HepG2 (cell line): ENCODE data around the gene SLC26A2. TPM values are rescaled to one million over a fixed set of nuclear protein-coding genes. Genes with fewer than 3 reads are reported as not detected.

Experiments used
- ATAC-seq: fragments of 200-7000 bp; cut with Tn5 transposase; 3 replicates; pipeline ENCODE4 v1.9.1; 2020; ENCODE audit warnings: mild to moderate bottlenecking, moderate library complexity
- BruUV-seq: library from RNA; stranded (reverse); fragments of 400-500 nt; replicated peaks from 2 replicates; lab custom pipeline; 2021; lab: Mats Ljungman, UMichigan
- CTCF ChIA-PET: fragments of 300-600 bp; formaldehyde crosslinking; extraction: SDS; loops from one replicate; lab custom pipeline; 2021; ENCODE audit warnings: low total read pairs, inconsistent platforms, low intra/inter-chr PET ratio; lab: Yijun Ruan, JAX
- POLR2A ChIA-PET: fragments of 350-600 bp; sonication (Branson Sonifier 250); formaldehyde crosslinking; loops from one replicate; lab custom pipeline; 2020; ENCODE audit warnings: antibody characterized with exemption, inconsistent platforms; lab: Yijun Ruan, JAX
- DNase-seq: peaks from one replicate; pipeline ENCODE4 v3.0.0-alpha.2; 2015; ENCODE audit warnings: low spot score
- FAIRE-seq: peaks from 3 replicates; lab custom pipeline; 2011; peaks lifted over from hg19 to GRCh38; lab: Jason Lieb, UNC
- H2AFZ ChIP-seq: one replicate; pipeline ENCODE4 v1.6.1; 2011; ENCODE audit warnings: low read length, inconsistent platforms
- H3K27ac ChIP-seq: fragments of 300-600 bp; 3 replicates; pipeline ENCODE4 v1.8.0; 2011; ENCODE audit warnings: mixed run types, mild to moderate bottlenecking, mixed read lengths, low read length, inconsistent platforms; ENCODE audit not compliant: insufficient read depth; ENCODE audit errors: extremely low read length
- H3K27me3 ChIP-seq, 2 experiments: fragments of 200-600 bp in 1 of 2; 2 replicates in 1 of 2; 3 replicates in 1 of 2; pipeline versions ENCODE4 v1.6.0 to v1.8.0; 2011; ENCODE audit warnings: low read length in 2 of 2, mild to moderate bottlenecking in 2 of 2, moderate library complexity in 2 of 2, inconsistent platforms in 1 of 2; ENCODE audit not compliant: insufficient read depth in 2 of 2, control insufficient read depth in 1 of 2
- H3K36me3 ChIP-seq, 2 experiments: fragments of 200-600 bp in 1 of 2; replicated peaks in 1 of 2; 2 replicates in 1 of 2; 3 replicates in 1 of 2; pipeline versions ENCODE4 v1.5.1 to v1.8.0; 2011; ENCODE audit warnings: low read length in 2 of 2, inconsistent platforms in 1 of 2; ENCODE audit not compliant: insufficient read depth in 2 of 2, control insufficient read depth in 1 of 2
- H3K4me1 ChIP-seq: 2 replicates; pipeline ENCODE4 v1.5.1; 2012; ENCODE audit warnings: low read length, inconsistent platforms; ENCODE audit not compliant: insufficient read depth
- H3K4me2 ChIP-seq: 2 replicates; pipeline ENCODE4 v1.6.0; 2011; ENCODE audit warnings: low read depth, low read length, inconsistent platforms
- H3K4me3 ChIP-seq, 3 experiments: fragments of 200-600 bp in 1 of 3; sonication (generic), shearing (Covaris generic) in 1 of 3; replicated peaks in 1 of 3; 2 replicates each; pipeline ENCODE4 v1.5.1; 2011 to 2016; ENCODE audit warnings: low read length in 3 of 3, inconsistent platforms in 2 of 3, low read depth in 2 of 3, mild to moderate bottlenecking in 2 of 3, control low read depth in 1 of 3, mixed read lengths in 1 of 3; ENCODE audit not compliant: insufficient read depth in 1 of 3
- H3K79me2 ChIP-seq: one replicate; pipeline ENCODE4 v1.6.1; 2011; ENCODE audit warnings: low read length, inconsistent platforms; ENCODE audit not compliant: insufficient read depth
- H3K9ac ChIP-seq: 2 replicates; pipeline ENCODE4 v1.6.0; 2011; ENCODE audit warnings: mild to moderate bottlenecking, low read depth, low read length, inconsistent platforms; ENCODE audit not compliant: insufficient read depth
- H3K9me3 ChIP-seq: 2 replicates; pipeline ENCODE4 v1.5.1; 2012; ENCODE audit warnings: mild to moderate bottlenecking, low read length
- H4K20me1 ChIP-seq: 2 replicates; pipeline ENCODE4 v1.6.0; 2011; ENCODE audit warnings: inconsistent platforms, mild to moderate bottlenecking, low read length, moderate library complexity; ENCODE audit not compliant: insufficient read depth
- ARHGAP35 ChIP-seq: sonication (generic); formaldehyde crosslinking; IDR thresholded peaks from 2 replicates; pipeline ENCODE4 v1.9.0; 2022; ENCODE audit warnings: mild to moderate bottlenecking, inconsistent platforms, moderate library complexity, missing genetic modification reagents, borderline replicate concordance
- FOXK1 ChIP-seq: sonication (generic); formaldehyde crosslinking; IDR thresholded peaks from 2 replicates; pipeline ENCODE4 v1.4.0; 2020; ENCODE audit warnings: low read depth, missing genetic modification reagents, borderline replicate concordance
- MTF1 ChIP-seq: sonication (generic); formaldehyde crosslinking; IDR thresholded peaks from 2 replicates; pipeline ENCODE4 v1.5.0; 2020; ENCODE audit warnings: missing genetic modification reagents
- NR2F2 ChIP-seq: IDR thresholded peaks from 2 replicates; pipeline ENCODE4 v1.6.1; 2012; ENCODE audit warnings: low read depth, inconsistent platforms, borderline replicate concordance
- TEAD2 ChIP-seq: sonication (generic); formaldehyde crosslinking; IDR thresholded peaks from 2 replicates; pipeline ENCODE4 v1.9.0; 2021; ENCODE audit warnings: missing genetic modification reagents
- ZFP41 ChIP-seq: sonication (generic); formaldehyde crosslinking; IDR thresholded peaks from 2 replicates; pipeline ENCODE4 v1.4.0; 2020; ENCODE audit warnings: mild to moderate bottlenecking, missing genetic modification reagents, borderline replicate concordance
- ZNF556 ChIP-seq: sonication (generic); formaldehyde crosslinking; IDR thresholded peaks from 2 replicates; pipeline ENCODE4 v1.4.0; 2020; ENCODE audit warnings: mild to moderate bottlenecking, missing genetic modification reagents, borderline replicate concordance
- ZNF703 ChIP-seq: sonication (generic); formaldehyde crosslinking; IDR thresholded peaks from 2 replicates; pipeline ENCODE4 v1.5.1; 2020; ENCODE audit warnings: missing genetic modification reagents, mild to moderate bottlenecking, moderate library complexity, borderline replicate concordance
- WGBS: methylation state at CpG from one replicate; pipeline ENCODE4 v1.1.6; 2017; ENCODE audit warnings: low lambda C conversion rate; 5-methylcytosine and 5-hydroxymethylcytosine counted together
- in situ Hi-C: cut with HindIII; loops from 2 replicates; pipeline ENCODE4 v1.10.0; 2017; ENCODE audit warnings: low pct_unique_long_range_greater_than_20kb; ENCODE audit not compliant: extremely low pct_ligation_motif_present
- intact Hi-C: fragments of 100-400 bp; cut with micrococcal nuclease; formaldehyde crosslinking; loops from one replicate; pipeline ENCODE4 v1.10.0; 2022; ENCODE audit not compliant: unreplicated experiment
- polyA plus RNA-seq, 8 experiments: library from polyadenylated mRNA; depleted of rRNA in 3 of 8; stranded (reverse) in 7 of 8; unstranded in 1 of 8; fragments of >200 nt; fragmentation: Illumina TruSeq in 4 of 8; extraction: Trizol in 4 of 8; gene quantifications; 2 replicates each; pipeline versions ENCODE4 v1.2.1 to v1.2.3, GENCODE V29; 2011 to 2016; ENCODE audit warnings: low read depth in 4 of 8, missing spikeins in 1 of 8, mixed read lengths in 1 of 8; ENCODE audit not compliant: insufficient read depth in 1 of 8
- total RNA-seq, 5 experiments: library from RNA; depleted of rRNA; stranded (reverse); fragments of >200 nt; fragmentation: Illumina TruSeq; extraction: Trizol; gene quantifications; 2 replicates each; pipeline ENCODE4 v1.2.3, GENCODE V29; 2016; ENCODE audit warnings: low read depth in 1 of 5
- TF ChIP-seq, protein P1 (sequence below): sonication (generic); formaldehyde crosslinking; IDR thresholded peaks from 2 replicates; pipeline ENCODE4 v1.4.0; 2020; ENCODE audit warnings: missing genetic modification reagents
- TF ChIP-seq, protein P2 (sequence below): IDR thresholded peaks from 2 replicates; pipeline ENCODE4 v1.6.1; 2016; ENCODE audit warnings: low read depth, borderline replicate concordance
- TF ChIP-seq, protein P3 (sequence below): sonication (generic); formaldehyde crosslinking; IDR thresholded peaks from 2 replicates; pipeline ENCODE4 v1.4.0; 2020; ENCODE audit warnings: missing genetic modification reagents

Gene SLC26A2
- total and polyA plus RNA-seq, 2 of the 13 experiments (the other 11 are each of a cell fraction or from before 2014, with no cell fraction given): 2.2 to 7.9 TPM

DNA sequence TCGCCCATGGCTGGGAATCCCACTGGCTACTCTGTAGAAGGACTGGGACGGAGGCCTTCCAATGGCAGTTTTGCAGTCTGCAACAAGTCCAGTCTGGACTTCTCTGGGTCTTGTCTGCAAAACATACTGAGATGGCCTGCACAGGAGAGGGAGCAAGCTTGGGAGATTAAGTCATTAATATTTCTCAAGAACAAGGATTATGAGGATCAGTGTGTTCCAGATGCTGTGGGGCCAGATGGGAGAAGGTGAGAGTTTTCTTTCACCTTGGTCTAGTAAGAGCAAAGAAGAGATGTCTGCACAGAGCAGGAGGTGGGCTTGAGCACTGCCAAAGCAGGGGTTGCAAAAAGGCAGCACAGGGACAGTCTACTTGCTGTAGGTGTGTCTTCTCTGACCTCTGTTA, 15.9 kb upstream of the SLC26A2 start, which contains the start of gene PDE6A (continued):
- TF ChIP-seq, protein P1, sequence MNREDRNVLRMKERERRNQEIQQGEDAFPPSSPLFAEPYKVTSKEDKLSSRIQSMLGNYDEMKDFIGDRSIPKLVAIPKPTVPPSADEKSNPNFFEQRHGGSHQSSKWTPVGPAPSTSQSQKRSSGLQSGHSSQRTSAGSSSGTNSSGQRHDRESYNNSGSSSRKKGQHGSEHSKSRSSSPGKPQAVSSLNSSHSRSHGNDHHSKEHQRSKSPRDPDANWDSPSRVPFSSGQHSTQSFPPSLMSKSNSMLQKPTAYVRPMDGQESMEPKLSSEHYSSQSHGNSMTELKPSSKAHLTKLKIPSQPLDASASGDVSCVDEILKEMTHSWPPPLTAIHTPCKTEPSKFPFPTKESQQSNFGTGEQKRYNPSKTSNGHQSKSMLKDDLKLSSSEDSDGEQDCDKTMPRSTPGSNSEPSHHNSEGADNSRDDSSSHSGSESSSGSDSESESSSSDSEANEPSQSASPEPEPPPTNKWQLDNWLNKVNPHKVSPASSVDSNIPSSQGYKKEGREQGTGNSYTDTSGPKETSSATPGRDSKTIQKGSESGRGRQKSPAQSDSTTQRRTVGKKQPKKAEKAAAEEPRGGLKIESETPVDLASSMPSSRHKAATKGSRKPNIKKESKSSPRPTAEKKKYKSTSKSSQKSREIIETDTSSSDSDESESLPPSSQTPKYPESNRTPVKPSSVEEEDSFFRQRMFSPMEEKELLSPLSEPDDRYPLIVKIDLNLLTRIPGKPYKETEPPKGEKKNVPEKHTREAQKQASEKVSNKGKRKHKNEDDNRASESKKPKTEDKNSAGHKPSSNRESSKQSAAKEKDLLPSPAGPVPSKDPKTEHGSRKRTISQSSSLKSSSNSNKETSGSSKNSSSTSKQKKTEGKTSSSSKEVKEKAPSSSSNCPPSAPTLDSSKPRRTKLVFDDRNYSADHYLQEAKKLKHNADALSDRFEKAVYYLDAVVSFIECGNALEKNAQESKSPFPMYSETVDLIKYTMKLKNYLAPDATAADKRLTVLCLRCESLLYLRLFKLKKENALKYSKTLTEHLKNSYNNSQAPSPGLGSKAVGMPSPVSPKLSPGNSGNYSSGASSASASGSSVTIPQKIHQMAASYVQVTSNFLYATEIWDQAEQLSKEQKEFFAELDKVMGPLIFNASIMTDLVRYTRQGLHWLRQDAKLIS (CRISPR knock-in tag): no peak
- TF ChIP-seq NR2F2 (no peak), ARHGAP35 (CRISPR knock-in tag) (no peak), ZNF556 (no peak)

DNA sequence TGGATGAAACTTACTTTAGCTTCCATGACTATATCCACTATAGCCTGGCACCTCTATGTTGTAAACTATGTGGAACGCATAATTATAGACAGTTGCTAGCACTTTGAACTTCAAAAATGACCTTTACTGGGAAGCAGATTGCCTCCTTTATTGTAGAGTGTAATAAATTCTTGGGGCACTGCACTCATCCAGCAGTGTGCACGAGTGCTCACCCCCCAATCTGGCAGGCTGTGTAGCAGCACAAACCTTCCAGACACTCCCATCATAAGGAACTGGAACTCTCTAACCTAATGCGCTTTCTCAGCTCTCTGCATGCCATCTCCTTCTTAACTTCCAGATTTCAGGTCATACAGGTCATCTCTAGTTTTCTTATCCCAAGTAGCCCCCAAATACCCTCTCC, 14.4 kb upstream of the SLC26A2 start:
- TF ChIP-seq, protein P2, sequence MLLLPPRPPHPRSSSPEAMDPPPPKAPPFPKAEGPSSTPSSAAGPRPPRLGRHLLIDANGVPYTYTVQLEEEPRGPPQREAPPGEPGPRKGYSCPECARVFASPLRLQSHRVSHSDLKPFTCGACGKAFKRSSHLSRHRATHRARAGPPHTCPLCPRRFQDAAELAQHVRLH (CRISPR knock-in tag): no peak
- TF ChIP-seq TEAD2 (no peak), ZNF703 (CRISPR knock-in tag) (no peak), ZFP41 (CRISPR knock-in tag) (no peak), FOXK1 (CRISPR knock-in tag) (no peak), MTF1 (no peak)
- TF ChIP-seq, protein P3, sequence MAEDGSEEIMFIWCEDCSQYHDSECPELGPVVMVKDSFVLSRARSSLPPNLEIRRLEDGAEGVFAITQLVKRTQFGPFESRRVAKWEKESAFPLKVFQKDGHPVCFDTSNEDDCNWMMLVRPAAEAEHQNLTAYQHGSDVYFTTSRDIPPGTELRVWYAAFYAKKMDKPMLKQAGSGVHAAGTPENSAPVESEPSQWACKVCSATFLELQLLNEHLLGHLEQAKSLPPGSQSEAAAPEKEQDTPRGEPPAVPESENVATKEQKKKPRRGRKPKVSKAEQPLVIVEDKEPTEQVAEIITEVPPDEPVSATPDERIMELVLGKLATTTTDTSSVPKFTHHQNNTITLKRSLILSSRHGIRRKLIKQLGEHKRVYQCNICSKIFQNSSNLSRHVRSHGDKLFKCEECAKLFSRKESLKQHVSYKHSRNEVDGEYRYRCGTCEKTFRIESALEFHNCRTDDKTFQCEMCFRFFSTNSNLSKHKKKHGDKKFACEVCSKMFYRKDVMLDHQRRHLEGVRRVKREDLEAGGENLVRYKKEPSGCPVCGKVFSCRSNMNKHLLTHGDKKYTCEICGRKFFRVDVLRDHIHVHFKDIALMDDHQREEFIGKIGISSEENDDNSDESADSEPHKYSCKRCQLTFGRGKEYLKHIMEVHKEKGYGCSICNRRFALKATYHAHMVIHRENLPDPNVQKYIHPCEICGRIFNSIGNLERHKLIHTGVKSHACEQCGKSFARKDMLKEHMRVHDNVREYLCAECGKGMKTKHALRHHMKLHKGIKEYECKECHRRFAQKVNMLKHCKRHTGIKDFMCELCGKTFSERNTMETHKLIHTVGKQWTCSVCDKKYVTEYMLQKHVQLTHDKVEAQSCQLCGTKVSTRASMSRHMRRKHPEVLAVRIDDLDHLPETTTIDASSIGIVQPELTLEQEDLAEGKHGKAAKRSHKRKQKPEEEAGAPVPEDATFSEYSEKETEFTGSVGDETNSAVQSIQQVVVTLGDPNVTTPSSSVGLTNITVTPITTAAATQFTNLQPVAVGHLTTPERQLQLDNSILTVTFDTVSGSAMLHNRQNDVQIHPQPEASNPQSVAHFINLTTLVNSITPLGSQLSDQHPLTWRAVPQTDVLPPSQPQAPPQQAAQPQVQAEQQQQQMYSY: no peak
- H3K79me2 ChIP-seq: no peaks in the 10 kb centered on the region
- no peaks in the 10 kb centered on the region for H3K36me3 ChIP-seq
- ATAC-seq (no peak), FAIRE-seq (no peak), DNase-seq (no peak)
- no peak overlapping the region for H3K27ac ChIP-seq
- H3K4me3 ChIP-seq: no peak overlapping the region
- H3K4me2 ChIP-seq: no peak overlapping the region
- in situ Hi-C loops: no loop called here
- H2AFZ ChIP-seq: no peak overlapping the region
- H3K9me3 ChIP-seq: no peaks in the 10 kb centered on the region
- CTCF ChIA-PET: no interaction called here
- POLR2A ChIA-PET: no interaction called here
- 31% methylated on average over 3 of the region's 3 CpGs for WGBS
- H3K9ac ChIP-seq: no peak overlapping the region
- intact Hi-C loops: no loop called here
- H3K27me3 ChIP-seq: peaks cover 2 to 10% of the 10 kb centered on the region in 2 experiments; a peak in 4 of 5 replicates
- peaks cover 26% of the 10 kb centered on the region for H3K4me1 ChIP-seq
- no TSS peak for BruUV-seq
- H4K20me1 ChIP-seq: no peaks in the 10 kb centered on the region
